Pancreas (tissue), 10 donors: ENCODE results near the gene ALKBH4. TPM values are rescaled to one million over a fixed set of nuclear protein-coding genes. Genes with fewer than 3 reads are reported as not detected.
"Not testable (repeated sequence)": the region's sequence is repeated elsewhere in the genome, so short reads cannot be mapped to it uniquely, and the experiment has no call there.

ENCODE experiments used
- ATAC-seq, 4 donors: fragments of 200-7000 bp; cut with Tn5 transposase; one replicate each; pipeline versions ENCODE4 v1.8.0 to v1.9.1; 2020; ENCODE audit warnings: mild to moderate bottlenecking in 4 of 4, moderate library complexity in 4 of 4
- DNase-seq, 6 donors: peaks; one replicate each; pipeline ENCODE4 v3.0.0-alpha.2; 2020
- FAIRE-seq: peaks from 2 replicates; lab custom pipeline; 2012; peaks lifted over from hg19 to GRCh38; lab: Jason Lieb, UNC
- H3K27ac ChIP-seq, 4 donors: fragments of 200-600 bp; sonication (generic); 1 replicate in 3 of 4; 2 replicates in 1 of 4; pipeline versions ENCODE4 v1.5.0 to v1.8.0; 2020
- H3K27me3 ChIP-seq, 4 donors: fragments of 200-600 bp; one replicate each; pipeline ENCODE4 v1.8.0; 2021
- H3K36me3 ChIP-seq, 3 donors: fragments of 200-600 bp; sonication (generic) in 1 of 3; one replicate each; pipeline versions ENCODE4 v1.5.0 to v1.8.0; 2020 to 2021
- H3K4me1 ChIP-seq, 3 donors: fragments of 200-600 bp; one replicate each; pipeline ENCODE4 v1.8.0; 2021
- H3K4me3 ChIP-seq, 4 donors: fragments of 200-600 bp; sonication (generic) in 2 of 4; one replicate each; pipeline versions ENCODE4 v1.5.0 to v1.8.0; 2020 to 2021
- H3K9me3 ChIP-seq, 4 donors: fragments of 200-600 bp; one replicate each; pipeline ENCODE4 v1.8.0; 2021
- WGBS, 2 donors: extraction: QIAGEN DNeasy Blood & Tissue Kit; methylation state at CpG; one replicate each; pipeline ENCODE4 v1.1.7; 2013; 5-methylcytosine and 5-hydroxymethylcytosine counted together
- intact Hi-C, 3 donors: fragments of 100-400 bp; cut with DNase I; formaldehyde crosslinking; loops; one replicate each; pipeline versions ENCODE4 v1.11.1 to v1.14.2; 2022
- microRNA-seq, 2 donors: library from miRNA; unstranded; fragments of <30 nt; microRNA quantifications; one replicate each; pipeline versions ENCODE4 to v1.1.0, GENCODE V29; 2019 to 2020
- polyA plus RNA-seq, 2 donors: library from polyadenylated mRNA; stranded (reverse); fragments of 200-250 nt; gene quantifications; one replicate each; pipeline ENCODE4 v1.2.3, GENCODE V29; 2013
- total RNA-seq, 6 donors: library from RNA; stranded (reverse); fragmentation: NEBNext Ultra II Directional in 4 of 6; extraction: Animal tissue kit (Norgen Biotek cat#: 25700) in 4 of 6; gene quantifications; one replicate each; pipeline versions ENCODE4 v1.2.1 to v1.2.4, GENCODE V29; 2021 to 2023
- TF ChIP-seq, protein P1 (sequence below), 4 donors: fragments of 200-600 bp; sonication (generic) in 3 of 4; IDR thresholded peaks; one replicate each; pipeline versions ENCODE4 v1.5.0 to v1.8.0; 2021; ENCODE audit warnings: antibody characterized with exemption in 4 of 4
- donor health status: healthy with polysubstance abuse.
- donor health status: DM: no; HTN: no; CAD: no; lungs with moderate emphysema.
- donor health status: DM: no; HTN: no; CAD: no.
- donor health status: control.
- donor health status: control.
- donor health status: Bipolar disorder and iron deficiency.
- donor health status: DM: yes; HTN: yes; CAD: no.
- donor health status: DM: no; HTN: no; CAD: no.
- donor health status: DM: no; HTN: no; CAD: no.
- donor health status: DM: yes; HTN: yes; CAD: no.

ALKBH4 gene
- total and polyA plus RNA-seq, 8 donors: 3.5 to 9.3 (median 5.5) TPM

DNA sequence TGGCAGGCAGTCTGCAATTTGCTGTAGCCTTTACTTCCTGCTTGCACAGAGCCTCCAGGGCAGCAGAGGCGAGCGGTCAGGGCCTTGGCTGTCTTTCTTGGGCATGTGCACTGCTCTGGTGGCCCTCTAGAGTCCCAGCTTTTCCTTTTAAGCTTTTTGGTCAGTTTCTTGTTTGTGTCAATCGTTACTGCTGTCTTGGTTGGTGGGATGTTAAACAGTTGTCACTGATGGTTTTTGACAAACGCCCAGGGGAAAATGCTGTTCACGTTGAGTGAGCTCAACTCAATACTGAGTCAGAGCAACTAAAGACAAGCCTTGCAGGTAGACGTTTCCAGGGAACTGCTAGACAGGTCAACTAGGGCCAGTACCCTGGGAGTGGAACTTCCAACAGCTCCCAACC, 54.5 kb downstream of the ALKBH4 start:
- FAIRE-seq (no peak), ATAC-seq (no peak), DNase-seq (no peak)
- Histone ChIP-seq H3K4me1 (no peaks in the 10 kb centered on the region), H3K4me3 (no peak overlapping the region), H3K27ac (no peak overlapping the region), H3K9me3 (no peaks in the 10 kb centered on the region), H3K27me3 (no peaks in the 10 kb centered on the region), H3K36me3 (peaks cover 0 to 26% (median 23%) of the 10 kb centered on the region in 3 donors)
- WGBS, 2 donors: 74 to 76% methylated on average over 6 of the region's 6 CpGs
- intact Hi-C loops: no loop called here
- TF ChIP-seq, protein P1, sequence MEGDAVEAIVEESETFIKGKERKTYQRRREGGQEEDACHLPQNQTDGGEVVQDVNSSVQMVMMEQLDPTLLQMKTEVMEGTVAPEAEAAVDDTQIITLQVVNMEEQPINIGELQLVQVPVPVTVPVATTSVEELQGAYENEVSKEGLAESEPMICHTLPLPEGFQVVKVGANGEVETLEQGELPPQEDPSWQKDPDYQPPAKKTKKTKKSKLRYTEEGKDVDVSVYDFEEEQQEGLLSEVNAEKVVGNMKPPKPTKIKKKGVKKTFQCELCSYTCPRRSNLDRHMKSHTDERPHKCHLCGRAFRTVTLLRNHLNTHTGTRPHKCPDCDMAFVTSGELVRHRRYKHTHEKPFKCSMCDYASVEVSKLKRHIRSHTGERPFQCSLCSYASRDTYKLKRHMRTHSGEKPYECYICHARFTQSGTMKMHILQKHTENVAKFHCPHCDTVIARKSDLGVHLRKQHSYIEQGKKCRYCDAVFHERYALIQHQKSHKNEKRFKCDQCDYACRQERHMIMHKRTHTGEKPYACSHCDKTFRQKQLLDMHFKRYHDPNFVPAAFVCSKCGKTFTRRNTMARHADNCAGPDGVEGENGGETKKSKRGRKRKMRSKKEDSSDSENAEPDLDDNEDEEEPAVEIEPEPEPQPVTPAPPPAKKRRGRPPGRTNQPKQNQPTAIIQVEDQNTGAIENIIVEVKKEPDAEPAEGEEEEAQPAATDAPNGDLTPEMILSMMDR (IDR thresholded peaks at IDR 0.05): no peak

DNA sequence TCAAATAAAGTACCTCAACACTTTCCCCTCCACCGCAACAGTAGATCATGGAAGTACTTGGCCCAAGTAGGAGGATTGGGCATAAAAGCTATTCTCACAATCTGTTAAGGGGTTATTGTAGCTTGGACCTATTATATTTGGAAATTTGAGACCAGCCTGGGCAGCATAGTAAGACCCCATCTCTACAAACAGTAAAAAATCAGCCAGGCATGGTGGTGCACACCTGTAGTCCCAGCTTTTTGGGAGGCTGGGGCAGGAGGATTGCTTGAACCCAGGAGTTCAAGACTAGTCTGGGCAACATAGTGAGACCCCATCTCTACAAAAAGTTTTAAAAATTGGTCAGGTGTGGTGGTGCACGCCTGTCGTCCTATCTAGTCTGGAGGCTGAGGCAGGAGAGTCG, 55.3 kb downstream of the ALKBH4 start:
- intact Hi-C loops: no loop called here
- H3K4me1 ChIP-seq: no peaks in the 10 kb centered on the region
- no peak for ATAC-seq
- H3K4me3 ChIP-seq: no peak overlapping the region
- no peaks in the 10 kb centered on the region for H3K27me3 ChIP-seq
- no peaks in the 10 kb centered on the region for H3K9me3 ChIP-seq
- H3K27ac ChIP-seq: no peak overlapping the region
- no peak for FAIRE-seq
- H3K36me3 ChIP-seq: peaks cover 0 to 27% (median 23%) of the 10 kb centered on the region in 3 donors
- TF ChIP-seq, protein P1 (IDR thresholded peaks at IDR 0.05): no peak
- DNase-seq: no peak
- WGBS, 2 donors: 97 to 98% methylated on average over 4 of the region's 4 CpGs

DNA sequence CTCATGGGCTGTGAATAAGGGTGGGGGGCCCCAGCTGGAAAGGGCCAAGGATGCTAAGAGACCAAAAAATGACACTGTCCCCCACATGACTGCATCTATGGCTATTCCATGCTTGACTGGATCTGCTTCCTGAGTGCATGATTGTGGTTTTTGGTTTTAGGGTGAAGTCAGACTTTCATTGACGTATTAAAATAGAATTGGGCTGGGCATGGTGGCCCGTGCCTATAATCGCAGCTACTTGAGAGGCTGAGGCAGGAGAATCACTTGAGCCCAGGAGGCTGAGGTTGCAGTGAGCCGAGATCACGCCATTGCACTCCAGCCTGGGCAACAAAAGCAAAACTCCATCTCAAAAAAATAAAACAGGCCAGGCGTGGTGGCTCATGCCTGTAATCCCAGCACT, 56.1 kb downstream of the ALKBH4 start:
- ATAC-seq, H3K9me3 ChIP-seq, FAIRE-seq, H3K4me1 ChIP-seq, H3K27ac ChIP-seq, intact Hi-C loops, DNase-seq, H3K4me3 ChIP-seq, H3K27me3 ChIP-seq: not testable (repeated sequence)
- H3K36me3 ChIP-seq: peaks cover 0 to 27% (median 23%) of the 10 kb centered on the region in 3 donors
- WGBS, 2 donors: 98 to 99% methylated on average over 6 of the region's 6 CpGs

DNA sequence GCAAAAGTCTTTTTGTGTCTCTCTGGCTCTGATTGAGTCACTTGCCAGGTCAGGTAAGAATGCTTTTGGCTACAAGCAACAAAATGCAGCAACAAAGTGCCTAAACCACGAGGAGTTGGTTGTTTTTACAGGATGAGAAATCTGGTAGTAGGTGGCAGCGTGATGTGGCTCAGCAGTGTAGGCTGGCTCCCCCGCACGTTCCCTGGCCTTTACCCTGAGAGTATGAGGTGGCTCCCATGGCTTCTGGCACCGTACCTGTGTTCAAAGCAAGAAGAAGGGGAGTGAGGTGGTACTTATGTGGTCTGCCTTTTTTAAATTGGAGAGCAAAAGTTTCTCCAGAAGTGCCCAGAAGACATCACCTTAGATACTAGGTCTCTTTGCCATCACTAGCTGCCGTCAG, 56.8 kb downstream of the ALKBH4 start:
- intact Hi-C loops: no loop called here
- WGBS, 2 donors: 89 to 94% methylated on average over 6 of the region's 6 CpGs
- H3K9me3 ChIP-seq: no peaks in the 10 kb centered on the region
- H3K27ac ChIP-seq: no peak overlapping the region
- H3K27me3 ChIP-seq: no peaks in the 10 kb centered on the region
- H3K4me3 ChIP-seq: no peak overlapping the region
- no peaks in the 10 kb centered on the region for H3K4me1 ChIP-seq
- TF ChIP-seq, protein P1 (IDR thresholded peaks at IDR 0.05): no peak
- H3K36me3 ChIP-seq: peaks cover 0 to 30% (median 23%) of the 10 kb centered on the region in 3 donors
- FAIRE-seq (no peak), ATAC-seq (no peak), DNase-seq (no peak)

Small RNA genes within 50 kb of the gene (microRNA-seq; reads per million reads assigned to microRNA genes)
- 0 to 1.2 reads per million in 2 donors for gene MIR4467
- 0.77 to 2.4 reads per million in 2 donors for gene MIR5090

Other genes starting within 250 kb of the ALKBH4 start
- gene SH2B2, start 178.0 kb downstream of the ALKBH4 start, total RNA-seq: 1 to 10 TPM; 1.3 to 5.1 (median 2.0) TPM
- 1 to 10 TPM; 2.1 to 4.4 TPM for gene SH2B2, start 178.0 kb downstream of the ALKBH4 start, polyA plus RNA-seq
- gene SPDYE6, start 108.4 kb downstream of the ALKBH4 start, total RNA-seq: not detected
- not detected for gene SPDYE6, start 108.4 kb downstream of the ALKBH4 start, polyA plus RNA-seq
- 10 to 100 TPM in 4 of 6 donors, 1 to 10 TPM in 2; 9.1 to 13.8 (median 10.8) TPM for gene PRKRIP1, start 68.5 kb downstream of the ALKBH4 start, total RNA-seq
- 10 to 100 TPM; 34.3 to 40.1 TPM for gene PRKRIP1, start 68.5 kb downstream of the ALKBH4 start, polyA plus RNA-seq
- gene ORAI2, start 31.3 kb downstream of the ALKBH4 start, total RNA-seq: 10 to 100 TPM in 2 of 6 donors, 1 to 10 TPM in 4; 4.8 to 13.5 (median 7.1) TPM
- gene ORAI2, start 31.3 kb downstream of the ALKBH4 start, polyA plus RNA-seq: 1 to 10 TPM; 4.1 to 8.6 TPM
- 1 to 10 TPM; 5.1 to 9.3 (median 7.6) TPM for gene LRWD1, start 121 bp upstream of the ALKBH4 start, total RNA-seq
- 10 to 100 TPM; 12.3 to 18.4 TPM for gene LRWD1, start 121 bp upstream of the ALKBH4 start, polyA plus RNA-seq
- 10 to 100 TPM; 16.5 to 20.6 (median 17.7) TPM for gene POLR2J, start 14.1 kb upstream of the ALKBH4 start, total RNA-seq
- gene POLR2J, start 14.1 kb upstream of the ALKBH4 start, polyA plus RNA-seq: 10 to 100 TPM; 56.3 to 59.8 TPM
- 10 to 100 TPM in 2 of 6 donors, 1 to 10 TPM in 4; 7.8 to 12.9 (median 8.4) TPM for gene RASA4B, start 52.9 kb upstream of the ALKBH4 start, total RNA-seq
- gene RASA4B, start 52.9 kb upstream of the ALKBH4 start, polyA plus RNA-seq: 10 to 100 TPM; 39.2 to 93.4 TPM
- gene UPK3BL2, start 78.8 kb upstream of the ALKBH4 start, total RNA-seq: 10 to 100 TPM in 1 of 6 donors, 1 to 10 TPM in 5; 6.0 to 10.9 (median 6.7) TPM
- 10 to 100 TPM; 20.3 to 38.4 TPM for gene UPK3BL2, start 78.8 kb upstream of the ALKBH4 start, polyA plus RNA-seq
- under 1 TPM in 4 of 6 donors, not detected in 2; 0.12 to 0.19 (median 0.13) TPM for gene SPDYE2, start 86.4 kb upstream of the ALKBH4 start, total RNA-seq
- gene SPDYE2, start 86.4 kb upstream of the ALKBH4 start, polyA plus RNA-seq: under 1 TPM; 0.21 to 0.34 TPM
- 10 to 100 TPM in 5 of 6 donors, 1 to 10 TPM in 1; 8.3 to 18.8 (median 11.9) TPM for gene POLR2J3, start 107.7 kb upstream of the ALKBH4 start, total RNA-seq
- 100 to 1,000 TPM in 1 of 2 donors, 10 to 100 TPM in 1; 49.5 to 116 TPM for gene POLR2J3, start 107.7 kb upstream of the ALKBH4 start, polyA plus RNA-seq
- gene RASA4, start 151.9 kb upstream of the ALKBH4 start, total RNA-seq: 10 to 100 TPM in 5 of 6 donors, 1 to 10 TPM in 1; 8.7 to 33.8 (median 18.1) TPM
- 100 to 1,000 TPM in 1 of 2 donors, 10 to 100 TPM in 1; 60.8 to 128 TPM for gene RASA4, start 151.9 kb upstream of the ALKBH4 start, polyA plus RNA-seq
- gene UPK3BL1, start 177.9 kb upstream of the ALKBH4 start, total RNA-seq: 10 to 100 TPM in 2 of 6 donors, 1 to 10 TPM in 4; 2.9 to 11.8 (median 5.5) TPM
- 100 to 1,000 TPM in 1 of 2 donors, 10 to 100 TPM in 1; 72.2 to 168 TPM for gene UPK3BL1, start 177.9 kb upstream of the ALKBH4 start, polyA plus RNA-seq
- not detected for gene SPDYE2B, start 185.5 kb upstream of the ALKBH4 start, total RNA-seq
- not detected for gene SPDYE2B, start 185.5 kb upstream of the ALKBH4 start, polyA plus RNA-seq
- gene POLR2J2, start 206.8 kb upstream of the ALKBH4 start, total RNA-seq: 1 to 10 TPM; 1.4 to 9.7 (median 3.7) TPM
- 1 to 10 TPM; 5.1 to 6.1 TPM for gene POLR2J2, start 206.8 kb upstream of the ALKBH4 start, polyA plus RNA-seq